Pulmonary artery endothelial cell (primary cell): ENCODE measurements around the gene RPS4Y2. TPM values are rescaled to one million over a fixed set of nuclear protein-coding genes. Genes with fewer than 3 reads are reported as not detected.

ENCODE experiments used
- total RNA-seq: library from RNA; depleted of rRNA; stranded (reverse); fragments of >200 nt; gene quantifications from 2 replicates; pipeline ENCODE4 v1.2.3, GENCODE V29; 2014

Gene RPS4Y2
- total RNA-seq, 1 donor from 2014 or later, result not detected

Other genes with a start within 250 kb of the RPS4Y2 start
- gene EIF1AY, start 180.3 kb upstream of the RPS4Y2 start, total RNA-seq, result 29.5 and 35.7 TPM in 2 replicates